SK-N-SH treated with all-trans-retinoic acid at 6 μM for 48 hours (cell line): ENCODE results near the gene FBXO24.

Experiments used
- ATAC-seq: fragments of 200-7000 bp; cut with Tn5 transposase; 3 replicates; pipeline ENCODE4 v1.9.1; 2020; ENCODE audit warnings: mild to moderate bottlenecking, moderate library complexity
- ARNTL ChIP-seq: fragments of 450-650 bp; formaldehyde crosslinking; IDR thresholded peaks from 2 replicates; pipeline ENCODE4 v1.5.0; 2020; ENCODE audit warnings: low read depth, mild to moderate bottlenecking, moderate library complexity, borderline replicate concordance
- BACH2 ChIP-seq: fragments of 250-450 bp; sonication (Bioruptor Pico); IDR thresholded peaks from 2 replicates; pipeline ENCODE4 v1.9.0; 2021; ENCODE audit warnings: mild to moderate bottlenecking, borderline replicate concordance
- CSDC2 ChIP-seq: fragments of 250-450 bp; sonication (Bioruptor Pico); IDR thresholded peaks from 2 replicates; pipeline ENCODE4 v1.5.0; 2020; ENCODE audit warnings: mild to moderate bottlenecking, moderate library complexity
- ESRRG ChIP-seq: fragments of 250-450 bp; sonication (Bioruptor Pico); IDR thresholded peaks from 2 replicates; pipeline ENCODE4 v1.6.1; 2021; ENCODE audit warnings: mild to moderate bottlenecking
- GLIS3 ChIP-seq: fragments of 250-450 bp; sonication (Bioruptor Pico); IDR thresholded peaks from 2 replicates; pipeline ENCODE4 v1.5.0; 2020; ENCODE audit warnings: mild to moderate bottlenecking, moderate library complexity
- ISL1 ChIP-seq: fragments of 250-450 bp; sonication (Bioruptor Pico); IDR thresholded peaks from 2 replicates; pipeline ENCODE4 v2.1.2; 2022; ENCODE audit warnings: mild to moderate bottlenecking, moderate library complexity
- OSR1 ChIP-seq: fragments of 250-450 bp; sonication (Bioruptor Pico); IDR thresholded peaks from 2 replicates; pipeline ENCODE4 v1.8.0; 2022; ENCODE audit warnings: moderate library complexity, mild to moderate bottlenecking, inconsistent platforms
- PATZ1 ChIP-seq: fragments of 250-450 bp; sonication (Bioruptor Pico); IDR thresholded peaks from 2 replicates; pipeline ENCODE4 v1.8.0; 2020; ENCODE audit warnings: mild to moderate bottlenecking, moderate library complexity, borderline replicate concordance
- RARB ChIP-seq: fragments of 250-450 bp; sonication (Bioruptor Pico); IDR thresholded peaks from 2 replicates; pipeline ENCODE4 v1.8.0; 2021; ENCODE audit warnings: mild to moderate bottlenecking, moderate library complexity
- SNAI2 ChIP-seq: fragments of 250-450 bp; sonication (Bioruptor Pico); IDR thresholded peaks from 2 replicates; pipeline ENCODE4 v1.5.0; 2020; ENCODE audit warnings: mild to moderate bottlenecking, moderate library complexity
- TCF4 ChIP-seq: fragments of 250-450 bp; sonication (Bioruptor Pico); IDR thresholded peaks from 2 replicates; pipeline ENCODE4 v1.8.0; 2021; ENCODE audit warnings: mild to moderate bottlenecking, moderate library complexity, borderline replicate concordance
- TOX ChIP-seq: fragments of 250-450 bp; sonication (Bioruptor Pico); IDR thresholded peaks from 2 replicates; pipeline ENCODE4 v1.8.0; 2021; ENCODE audit warnings: mild to moderate bottlenecking, moderate library complexity, borderline replicate concordance
- ZFP3 ChIP-seq: fragments of 250-450 bp; sonication (Bioruptor Pico); IDR thresholded peaks from 2 replicates; pipeline ENCODE4 v1.5.0; 2020; ENCODE audit warnings: mild to moderate bottlenecking, moderate library complexity
- ZFP30 ChIP-seq: fragments of 450-650 bp; formaldehyde crosslinking; IDR thresholded peaks from 2 replicates; pipeline ENCODE4 v1.5.0; 2022; ENCODE audit warnings: mild to moderate bottlenecking, moderate library complexity
- ZNF565 ChIP-seq: fragments of 450-650 bp; formaldehyde crosslinking; conservative IDR thresholded peaks from 2 replicates; pipeline ENCODE4 v1.5.0; 2020; ENCODE audit warnings: low read depth, mild to moderate bottlenecking, moderate library complexity
- ZNF70 ChIP-seq: fragments of 450-650 bp; formaldehyde crosslinking; IDR thresholded peaks from 2 replicates; pipeline ENCODE4 v1.5.0; 2020; ENCODE audit warnings: mild to moderate bottlenecking, moderate library complexity
- ZNF8 ChIP-seq: fragments of 450-650 bp; formaldehyde crosslinking; IDR thresholded peaks from 2 replicates; pipeline ENCODE4 v1.5.0; 2020; ENCODE audit warnings: mild to moderate bottlenecking, moderate library complexity
- TF ChIP-seq, protein P1 (sequence below): fragments of 250-450 bp; sonication (Bioruptor Pico); IDR thresholded peaks from 2 replicates; pipeline ENCODE4 v1.8.0; 2021; ENCODE audit warnings: low read depth, mild to moderate bottlenecking, moderate library complexity, borderline replicate concordance
- TF ChIP-seq, protein P2 (sequence below): fragments of 250-450 bp; sonication (Bioruptor Pico); IDR thresholded peaks from 2 replicates; pipeline ENCODE4 v1.5.1; 2021; ENCODE audit warnings: mild to moderate bottlenecking, moderate library complexity
- TF ChIP-seq, protein P3 (sequence below): fragments of 250-450 bp; sonication (Bioruptor Pico); IDR thresholded peaks from 2 replicates; pipeline ENCODE4 v1.5.1; 2020; ENCODE audit warnings: low read depth, mild to moderate bottlenecking, moderate library complexity
- TF ChIP-seq, protein P4 (sequence below): fragments of 250-450 bp; sonication (Bioruptor Pico); IDR thresholded peaks from 2 replicates; pipeline ENCODE4 v1.5.0; 2020; ENCODE audit warnings: mild to moderate bottlenecking, moderate library complexity

Gene FBXO24

GRCh38 chr7:100620804-100621203 lies 34.7 kb downstream of the FBXO24 start:
- no peak for ATAC-seq
- TF ChIP-seq, protein P1, sequence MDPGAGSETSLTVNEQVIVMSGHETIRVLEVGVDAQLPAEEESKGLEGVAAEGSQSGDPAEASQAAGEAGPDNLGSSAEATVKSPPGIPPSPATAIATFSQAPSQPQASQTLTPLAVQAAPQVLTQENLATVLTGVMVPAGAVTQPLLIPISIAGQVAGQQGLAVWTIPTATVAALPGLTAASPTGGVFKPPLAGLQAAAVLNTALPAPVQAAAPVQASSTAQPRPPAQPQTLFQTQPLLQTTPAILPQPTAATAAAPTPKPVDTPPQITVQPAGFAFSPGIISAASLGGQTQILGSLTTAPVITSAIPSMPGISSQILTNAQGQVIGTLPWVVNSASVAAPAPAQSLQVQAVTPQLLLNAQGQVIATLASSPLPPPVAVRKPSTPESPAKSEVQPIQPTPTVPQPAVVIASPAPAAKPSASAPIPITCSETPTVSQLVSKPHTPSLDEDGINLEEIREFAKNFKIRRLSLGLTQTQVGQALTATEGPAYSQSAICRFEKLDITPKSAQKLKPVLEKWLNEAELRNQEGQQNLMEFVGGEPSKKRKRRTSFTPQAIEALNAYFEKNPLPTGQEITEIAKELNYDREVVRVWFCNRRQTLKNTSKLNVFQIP: no peak
- TF ChIP-seq OSR1 (no peak), CSDC2 (no peak), ARNTL (CRISPR knock-in tag) (no peak), ZNF8 (CRISPR knock-in tag) (no peak), BACH2 (no peak), GLIS3 (CRISPR knock-in tag) (no peak), ZNF565 (CRISPR knock-in tag) (no peak), TCF4 (CRISPR knock-in tag) (no peak)

DNA sequence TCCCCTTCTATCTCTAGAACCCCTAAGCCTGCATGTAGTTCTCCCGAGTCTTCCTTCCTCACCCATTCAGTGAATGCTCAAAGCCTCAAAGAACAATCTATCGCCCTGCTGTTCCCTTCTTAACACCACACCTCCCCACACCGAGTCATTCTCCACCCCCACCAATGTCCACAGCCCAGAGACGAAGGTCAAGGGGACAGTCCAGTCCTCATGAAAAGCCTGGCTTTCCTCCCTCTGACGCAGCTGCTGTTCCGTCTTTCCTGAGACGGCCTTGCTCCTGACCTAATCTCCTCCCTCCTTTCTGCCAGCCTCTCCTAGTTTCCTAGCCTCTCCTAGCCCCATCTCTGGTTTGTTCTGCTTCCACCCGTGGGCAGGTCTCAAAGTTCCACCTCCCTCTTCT lies 35.4 kb downstream of the FBXO24 start:
- ATAC-seq: no peak
- TF ChIP-seq, protein P2, sequence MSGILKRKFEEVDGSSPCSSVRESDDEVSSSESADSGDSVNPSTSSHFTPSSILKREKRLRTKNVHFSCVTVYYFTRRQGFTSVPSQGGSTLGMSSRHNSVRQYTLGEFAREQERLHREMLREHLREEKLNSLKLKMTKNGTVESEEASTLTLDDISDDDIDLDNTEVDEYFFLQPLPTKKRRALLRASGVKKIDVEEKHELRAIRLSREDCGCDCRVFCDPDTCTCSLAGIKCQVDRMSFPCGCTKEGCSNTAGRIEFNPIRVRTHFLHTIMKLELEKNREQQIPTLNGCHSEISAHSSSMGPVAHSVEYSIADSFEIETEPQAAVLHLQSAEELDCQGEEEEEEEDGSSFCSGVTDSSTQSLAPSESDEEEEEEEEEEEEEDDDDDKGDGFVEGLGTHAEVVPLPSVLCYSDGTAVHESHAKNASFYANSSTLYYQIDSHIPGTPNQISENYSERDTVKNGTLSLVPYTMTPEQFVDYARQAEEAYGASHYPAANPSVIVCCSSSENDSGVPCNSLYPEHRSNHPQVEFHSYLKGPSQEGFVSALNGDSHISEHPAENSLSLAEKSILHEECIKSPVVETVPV (CRISPR knock-in tag): no peak
- no peak for TF ChIP-seq TOX (CRISPR knock-in tag)
- TF ChIP-seq ESRRG: no peak
- TF ChIP-seq PATZ1 (CRISPR knock-in tag): no peak
- no peak for TF ChIP-seq GLIS3 (CRISPR knock-in tag)
- TF ChIP-seq, protein P3, sequence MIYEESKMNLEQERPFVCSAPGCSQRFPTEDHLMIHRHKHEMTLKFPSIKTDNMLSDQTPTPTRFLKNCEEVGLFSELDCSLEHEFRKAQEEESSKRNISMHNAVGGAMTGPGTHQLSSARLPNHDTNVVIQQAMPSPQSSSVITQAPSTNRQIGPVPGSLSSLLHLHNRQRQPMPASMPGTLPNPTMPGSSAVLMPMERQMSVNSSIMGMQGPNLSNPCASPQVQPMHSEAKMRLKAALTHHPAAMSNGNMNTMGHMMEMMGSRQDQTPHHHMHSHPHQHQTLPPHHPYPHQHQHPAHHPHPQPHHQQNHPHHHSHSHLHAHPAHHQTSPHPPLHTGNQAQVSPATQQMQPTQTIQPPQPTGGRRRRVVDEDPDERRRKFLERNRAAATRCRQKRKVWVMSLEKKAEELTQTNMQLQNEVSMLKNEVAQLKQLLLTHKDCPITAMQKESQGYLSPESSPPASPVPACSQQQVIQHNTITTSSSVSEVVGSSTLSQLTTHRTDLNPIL (CRISPR knock-in tag): no peak
- no peak for TF ChIP-seq ZNF70 (CRISPR knock-in tag)
- no peak for TF ChIP-seq ZFP3
- TF ChIP-seq, protein P4, sequence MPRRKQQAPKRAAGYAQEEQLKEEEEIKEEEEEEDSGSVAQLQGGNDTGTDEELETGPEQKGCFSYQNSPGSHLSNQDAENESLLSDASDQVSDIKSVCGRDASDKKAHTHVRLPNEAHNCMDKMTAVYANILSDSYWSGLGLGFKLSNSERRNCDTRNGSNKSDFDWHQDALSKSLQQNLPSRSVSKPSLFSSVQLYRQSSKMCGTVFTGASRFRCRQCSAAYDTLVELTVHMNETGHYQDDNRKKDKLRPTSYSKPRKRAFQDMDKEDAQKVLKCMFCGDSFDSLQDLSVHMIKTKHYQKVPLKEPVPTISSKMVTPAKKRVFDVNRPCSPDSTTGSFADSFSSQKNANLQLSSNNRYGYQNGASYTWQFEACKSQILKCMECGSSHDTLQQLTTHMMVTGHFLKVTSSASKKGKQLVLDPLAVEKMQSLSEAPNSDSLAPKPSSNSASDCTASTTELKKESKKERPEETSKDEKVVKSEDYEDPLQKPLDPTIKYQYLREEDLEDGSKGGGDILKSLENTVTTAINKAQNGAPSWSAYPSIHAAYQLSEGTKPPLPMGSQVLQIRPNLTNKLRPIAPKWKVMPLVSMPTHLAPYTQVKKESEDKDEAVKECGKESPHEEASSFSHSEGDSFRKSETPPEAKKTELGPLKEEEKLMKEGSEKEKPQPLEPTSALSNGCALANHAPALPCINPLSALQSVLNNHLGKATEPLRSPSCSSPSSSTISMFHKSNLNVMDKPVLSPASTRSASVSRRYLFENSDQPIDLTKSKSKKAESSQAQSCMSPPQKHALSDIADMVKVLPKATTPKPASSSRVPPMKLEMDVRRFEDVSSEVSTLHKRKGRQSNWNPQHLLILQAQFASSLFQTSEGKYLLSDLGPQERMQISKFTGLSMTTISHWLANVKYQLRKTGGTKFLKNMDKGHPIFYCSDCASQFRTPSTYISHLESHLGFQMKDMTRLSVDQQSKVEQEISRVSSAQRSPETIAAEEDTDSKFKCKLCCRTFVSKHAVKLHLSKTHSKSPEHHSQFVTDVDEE (CRISPR knock-in tag): no peak
- TF ChIP-seq ISL1 (CRISPR knock-in tag): no peak
- TF ChIP-seq SNAI2 (CRISPR knock-in tag): no peak
- TF ChIP-seq ZNF565 (CRISPR knock-in tag): no peak
- no peak for TF ChIP-seq OSR1
- TF ChIP-seq RARB: no peak

DNA sequence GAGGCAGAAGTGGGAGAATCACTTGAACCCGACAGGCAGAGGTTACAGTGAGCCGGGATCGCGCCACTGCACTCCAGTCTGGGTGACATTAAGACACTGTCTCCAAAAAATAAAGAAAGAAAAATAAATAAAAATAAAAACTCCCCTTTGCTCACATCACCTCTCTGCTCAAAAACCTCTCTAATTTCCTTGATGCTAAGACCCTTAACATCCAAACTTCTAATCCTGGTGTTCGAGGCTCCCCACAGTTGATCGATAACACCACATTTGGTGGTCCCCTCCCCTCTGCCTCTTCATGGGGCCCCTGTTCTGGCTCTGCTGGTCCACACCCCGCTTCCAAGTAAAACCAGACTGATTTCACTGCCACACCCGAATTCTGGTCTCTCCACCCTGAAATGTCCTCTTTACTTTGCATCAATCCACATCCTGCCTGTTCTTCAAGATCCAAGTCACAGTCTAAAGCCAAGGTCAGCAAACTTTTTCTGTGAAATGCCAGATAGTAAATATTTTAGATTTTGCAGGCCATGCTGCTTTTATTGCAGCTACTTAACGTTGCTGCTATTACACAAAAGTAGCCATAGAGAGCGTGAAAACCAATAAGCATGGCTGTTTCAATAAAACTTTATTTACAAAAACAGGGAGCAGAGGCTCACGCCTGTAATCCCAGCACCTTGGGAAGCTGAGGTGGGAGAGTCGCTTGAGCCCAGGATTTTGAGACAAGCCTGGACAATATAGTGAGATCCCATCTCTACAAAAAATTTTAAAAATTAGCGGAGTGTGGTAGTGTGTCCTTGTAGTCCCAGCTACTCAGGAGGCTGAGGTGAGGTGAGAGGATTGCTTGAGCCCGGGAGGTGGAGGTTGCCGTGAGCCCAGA lies 38.1 kb downstream of the FBXO24 start:
- TF ChIP-seq, protein P4 (CRISPR knock-in tag): no peak
- TF ChIP-seq BACH2 (no peak), RARB (no peak), ZNF565 (CRISPR knock-in tag) (no peak), ZFP30 (no peak), ARNTL (CRISPR knock-in tag) (no peak), ESRRG (no peak), CSDC2 (no peak)
- TF ChIP-seq, protein P2 (CRISPR knock-in tag): no peak
- TF ChIP-seq, protein P1: no peak
- ATAC-seq: no peak
